Stimulated activated naive CD8-positive, alpha-beta T cell treated with anti-CD3 and anti-CD28 coated beads, Interleukin-15, Interleukin-2, amounts not matched to agents 100 ng/mL and 50 ng/mL, for 24 hours (primary cell): ENCODE data around the gene LRRC75A.
"Not testable (repeated sequence)": the region's sequence is repeated elsewhere in the genome, so short reads cannot be mapped to it uniquely, and the experiment has no call there.

ENCODE experiments used
- H3K27ac Mint-ChIP-seq: one replicate; pipeline ENCODE4 v1.8.0; 2021; ENCODE audit warnings: mild to moderate bottlenecking, mixed read lengths
- H3K27me3 Mint-ChIP-seq: one replicate; pipeline ENCODE4 v1.8.0; 2021; ENCODE audit warnings: mixed read lengths
- H3K36me3 Mint-ChIP-seq: one replicate; pipeline ENCODE4 v1.8.0; 2021; ENCODE audit warnings: low read depth, mixed read lengths
- H3K4me1 Mint-ChIP-seq: one replicate; pipeline ENCODE4 v1.8.0; 2021; ENCODE audit warnings: low read depth, mixed read lengths
- H3K4me3 Mint-ChIP-seq: one replicate; pipeline ENCODE4 v1.8.0; 2021; ENCODE audit warnings: mild to moderate bottlenecking, mixed read lengths
- H3K9me3 Mint-ChIP-seq: one replicate; pipeline ENCODE4 v1.8.0; 2021; ENCODE audit warnings: mixed read lengths

Gene LRRC75A

DNA sequence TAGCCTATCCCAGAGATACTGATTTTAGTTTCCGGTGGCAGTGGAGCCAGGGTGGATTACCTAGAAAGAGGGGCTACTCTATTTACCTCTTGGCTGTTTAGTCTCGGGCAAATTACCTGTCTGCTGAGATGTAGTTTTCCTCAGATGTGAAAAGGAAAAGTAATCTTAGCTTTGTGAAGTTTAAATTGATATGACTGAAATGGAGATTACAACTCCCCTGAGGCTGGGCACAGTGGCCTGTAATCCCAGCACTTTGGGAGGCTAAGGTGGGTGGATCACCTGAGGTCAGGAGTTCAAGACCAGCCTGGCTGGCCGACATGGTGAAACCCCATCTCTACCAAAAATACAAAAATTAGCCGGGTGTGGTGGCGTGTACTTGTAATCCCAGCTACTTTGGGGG is 51.6 kb downstream of the LRRC75A start:
- not testable (repeated sequence) for H3K9me3 Mint-ChIP-seq, H3K27me3 Mint-ChIP-seq
- Mint-ChIP-seq H3K4me1 (peaks cover 61% of the 10 kb centered on the region), H3K27ac (peak overlapping the region; percentile 100), H3K36me3 (peaks cover 56% of the 10 kb centered on the region), H3K4me3 (peak overlapping the region; percentile 99)

DNA sequence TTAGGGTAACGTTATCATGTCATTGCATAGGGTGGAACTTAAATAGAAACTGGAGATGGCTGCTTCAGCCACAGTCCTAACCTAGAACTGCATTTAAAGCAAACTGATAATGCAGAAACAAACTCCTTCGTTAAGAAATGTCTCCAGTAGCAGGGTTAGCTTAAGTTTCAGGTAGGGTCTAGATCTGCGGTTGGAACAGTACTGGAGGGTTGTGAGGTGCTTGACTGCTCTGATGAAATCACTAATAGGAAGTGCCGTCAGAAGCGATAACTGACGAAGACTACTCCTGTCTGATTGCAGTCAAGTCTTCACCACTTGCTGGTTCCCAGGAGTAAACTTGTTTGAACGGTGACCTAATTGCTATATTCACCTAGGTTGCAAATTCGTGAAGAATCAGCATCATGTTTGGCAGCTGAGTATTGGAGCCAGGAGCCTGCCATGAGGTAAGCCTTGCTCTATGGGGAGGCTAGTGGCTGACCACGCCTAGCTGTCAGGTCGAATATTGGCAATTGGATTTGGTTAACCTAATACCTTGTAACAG is 52.1 kb downstream of the LRRC75A start:
- peaks cover 3% of the 10 kb centered on the region for H3K27me3 Mint-ChIP-seq
- H3K36me3 Mint-ChIP-seq, result peaks cover 56% of the 10 kb centered on the region
- peaks cover 59% of the 10 kb centered on the region for H3K4me1 Mint-ChIP-seq
- H3K4me3 Mint-ChIP-seq, result peak overlapping the region; percentile 99
- H3K27ac Mint-ChIP-seq, result peak overlapping the region; percentile 100
- no peaks in the 10 kb centered on the region for H3K9me3 Mint-ChIP-seq

DNA sequence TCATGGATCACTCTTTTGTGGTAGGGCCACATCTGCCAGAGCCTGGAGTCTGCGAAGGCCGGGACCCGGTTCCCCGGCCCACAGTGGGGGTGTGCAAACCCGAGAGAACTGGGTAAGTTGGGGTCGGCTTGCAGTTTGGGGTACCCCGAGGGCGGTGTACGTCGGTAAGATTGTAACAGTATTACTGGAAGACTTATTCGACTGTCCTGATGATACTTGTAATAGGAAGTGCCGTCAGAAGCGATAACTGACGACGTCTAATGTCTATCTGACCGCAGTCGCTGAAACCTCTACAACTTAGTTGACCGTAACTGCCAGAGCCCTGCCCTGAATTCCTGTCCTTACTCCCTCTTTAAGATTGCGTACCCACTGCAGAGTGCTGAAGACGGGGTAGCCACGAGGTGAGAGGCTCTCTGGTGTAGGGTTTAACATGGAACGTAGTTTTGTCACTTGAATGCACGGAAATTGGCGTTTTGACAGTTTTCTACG is 52.6 kb downstream of the LRRC75A start:
- Mint-ChIP-seq H3K36me3 (peaks cover 55% of the 10 kb centered on the region), H3K27me3 (peaks cover 3% of the 10 kb centered on the region), H3K27ac (peak overlapping the region; percentile 100), H3K4me3 (peak overlapping the region; percentile 99), H3K4me1 (peaks cover 58% of the 10 kb centered on the region), H3K9me3 (no peaks in the 10 kb centered on the region)

DNA sequence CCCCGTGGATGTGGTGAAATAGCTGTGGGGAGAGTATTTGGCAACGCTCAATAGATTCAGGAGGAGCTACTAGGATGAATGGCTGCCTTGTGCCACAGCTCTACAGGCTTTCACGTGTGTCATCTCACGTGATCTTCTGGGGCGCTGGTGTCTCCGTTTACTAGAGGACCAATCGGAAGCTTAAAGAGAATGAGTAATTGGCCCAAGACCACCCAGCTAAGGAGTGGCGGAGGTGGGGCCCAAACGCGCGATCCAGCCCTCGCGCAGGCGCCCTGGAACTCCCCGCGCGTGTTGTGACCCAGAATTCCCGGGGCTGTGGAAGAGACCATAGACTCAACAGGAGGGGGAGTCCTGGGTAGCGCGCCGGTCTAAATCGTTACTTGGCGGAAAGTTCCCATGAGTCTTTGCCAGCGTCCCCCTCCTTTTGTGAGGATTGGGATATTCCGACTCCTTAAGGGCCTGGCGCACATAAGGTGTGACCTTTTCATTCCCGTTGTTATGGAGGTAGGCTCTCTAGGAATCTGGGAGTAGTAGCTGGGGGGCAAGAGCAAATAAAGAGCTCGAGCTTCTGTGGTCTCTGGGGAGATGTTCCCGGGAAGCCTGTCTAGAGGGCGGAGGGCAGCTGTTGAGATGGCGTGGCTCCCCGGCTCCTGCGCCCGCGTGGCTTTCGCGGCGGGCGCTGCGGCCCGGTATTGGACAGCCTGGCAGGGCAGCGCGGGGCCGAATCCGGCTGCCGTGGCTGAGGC is 53.3 kb downstream of the LRRC75A start:
- H3K36me3 Mint-ChIP-seq, result peaks cover 51% of the 10 kb centered on the region
- no peaks in the 10 kb centered on the region for H3K9me3 Mint-ChIP-seq
- peaks cover 55% of the 10 kb centered on the region for H3K4me1 Mint-ChIP-seq

DNA sequence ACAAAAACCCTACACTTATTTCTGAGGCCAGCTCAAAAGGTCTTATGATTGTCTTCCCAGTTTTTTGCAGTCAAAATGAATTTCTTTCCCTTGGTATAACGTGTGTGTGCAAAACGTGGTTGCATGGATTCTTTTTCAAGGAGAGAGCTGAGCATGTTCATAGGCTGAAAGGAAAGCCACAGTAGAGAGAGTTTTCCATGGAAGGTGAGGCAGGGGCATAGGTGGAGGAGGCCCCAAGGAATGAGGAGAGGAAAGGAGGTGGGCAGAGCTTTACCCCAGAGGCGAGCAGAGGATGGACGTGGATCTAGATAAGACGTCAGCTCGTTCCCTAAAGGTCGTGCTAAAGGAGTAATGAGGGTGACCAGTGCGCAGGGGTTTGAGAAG is 53.8 kb downstream of the LRRC75A start:
- H3K36me3 Mint-ChIP-seq, result peaks cover 50% of the 10 kb centered on the region
- peaks cover 55% of the 10 kb centered on the region for H3K4me1 Mint-ChIP-seq
- peak overlapping the region; percentile 99 for H3K4me3 Mint-ChIP-seq
- H3K9me3 Mint-ChIP-seq, result no peaks in the 10 kb centered on the region
- H3K27me3 Mint-ChIP-seq, result peaks cover 3% of the 10 kb centered on the region
- H3K27ac Mint-ChIP-seq, result peak overlapping the region; percentile 100

More for the DNA sequence above, 53.3 kb downstream of the LRRC75A start:
- peak overlapping the region; percentile 100 for H3K27ac Mint-ChIP-seq
- peak overlapping the region; percentile 99 for H3K4me3 Mint-ChIP-seq
- H3K27me3 Mint-ChIP-seq, result peaks cover 3% of the 10 kb centered on the region

- H3K27ac Mint-ChIP-seq, result peak overlapping the region; percentile 73
- H3K27me3 Mint-ChIP-seq, result peaks cover 3% of the 10 kb centered on the region
- no peaks in the 10 kb centered on the region for H3K9me3 Mint-ChIP-seq
- H3K36me3 Mint-ChIP-seq, result peaks cover 43% of the 10 kb centered on the region
- peaks cover 44% of the 10 kb centered on the region for H3K4me1 Mint-ChIP-seq
- no peak overlapping the region for H3K4me3 Mint-ChIP-seq
These were observed 54.9 kb downstream of the LRRC75A start for GRCh38 chr17:16437083-16437482.

DNA sequence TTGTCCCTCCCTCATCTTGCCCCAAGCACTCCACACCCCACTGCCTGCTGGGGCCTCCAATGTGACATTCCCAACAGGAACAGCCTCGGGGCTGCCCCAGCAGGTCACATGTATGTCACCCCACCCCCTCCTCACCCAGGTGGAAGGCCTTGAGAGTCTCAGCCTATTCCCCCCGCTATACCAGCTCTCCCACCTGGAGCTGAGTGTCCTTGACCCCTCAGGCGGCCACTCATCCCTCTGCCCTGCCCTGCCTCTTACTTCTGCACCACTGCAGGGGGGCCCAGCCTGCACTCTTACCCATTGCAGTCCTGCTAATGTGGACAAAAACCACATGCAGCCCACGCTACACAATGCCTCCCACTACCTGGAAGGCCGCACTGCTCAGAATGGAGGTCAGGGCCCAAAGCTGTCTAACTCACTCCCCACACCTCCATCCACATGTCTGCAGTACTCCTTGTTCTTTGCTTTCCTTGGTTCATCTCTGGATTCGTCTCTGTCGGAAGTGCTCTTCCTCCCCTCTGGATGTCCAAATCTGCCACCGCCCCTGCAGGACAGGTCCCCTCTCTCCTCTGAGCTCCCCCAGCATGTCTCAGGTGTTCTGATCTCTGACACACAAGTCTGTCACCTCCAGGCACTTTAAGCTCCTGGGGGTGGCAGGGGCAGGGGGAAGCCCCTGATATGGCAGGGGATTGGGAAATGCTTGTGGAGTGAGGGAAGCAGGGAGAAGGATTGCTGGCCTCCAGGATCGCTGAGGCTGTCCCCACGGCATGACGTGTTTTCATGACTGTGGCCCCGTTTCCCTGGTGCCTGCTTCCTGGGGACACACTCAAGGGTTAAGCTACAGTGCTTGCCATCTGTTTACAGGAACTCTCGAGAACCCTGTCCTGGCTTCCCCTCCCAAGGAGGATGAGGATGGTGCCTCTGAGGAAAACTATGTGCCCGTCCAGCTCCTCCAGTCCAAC is 55.8 kb downstream of the LRRC75A start:
- peaks cover 36% of the 10 kb centered on the region for H3K4me1 Mint-ChIP-seq

GRCh38 chr17:16434662-16435061 is 57.3 kb downstream of the LRRC75A start:
- Mint-ChIP-seq H3K27me3 (peaks cover 3% of the 10 kb centered on the region), H3K27ac (no peak overlapping the region), H3K4me3 (no peak overlapping the region), H3K36me3 (peaks cover 26% of the 10 kb centered on the region), H3K4me1 (peaks cover 25% of the 10 kb centered on the region), H3K9me3 (no peaks in the 10 kb centered on the region)

More for the DNA sequence above, 55.8 kb downstream of the LRRC75A start:
- peaks cover 37% of the 10 kb centered on the region for H3K36me3 Mint-ChIP-seq
- H3K4me3 Mint-ChIP-seq, result no peak overlapping the region
- peaks cover 3% of the 10 kb centered on the region for H3K27me3 Mint-ChIP-seq
- H3K9me3 Mint-ChIP-seq, result no peaks in the 10 kb centered on the region
- peak overlapping the region; percentile 70 for H3K27ac Mint-ChIP-seq

DNA sequence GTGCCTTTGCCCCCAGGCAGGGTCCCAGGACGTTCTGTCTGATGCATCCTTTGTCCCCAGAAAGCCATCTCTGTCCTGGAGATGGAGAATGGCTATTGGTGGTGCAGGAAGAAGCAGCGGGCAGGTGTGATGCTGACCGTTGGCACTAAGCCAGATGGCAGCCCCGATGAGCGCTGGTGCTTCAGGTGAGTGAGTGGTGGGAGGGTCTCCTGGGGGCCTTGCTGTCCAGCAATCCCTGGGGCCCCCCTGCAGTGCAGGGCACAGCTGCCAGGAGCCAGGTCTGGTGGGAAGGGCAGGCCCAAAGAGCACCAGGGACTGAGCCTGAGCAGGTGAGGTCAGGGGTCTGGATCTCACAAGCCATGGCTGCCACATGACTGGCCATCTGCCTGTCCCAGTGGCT is 58.5 kb downstream of the LRRC75A start:
- Mint-ChIP-seq H3K4me1 (peaks cover 16% of the 10 kb centered on the region), H3K9me3 (no peaks in the 10 kb centered on the region), H3K27me3 (no peaks in the 10 kb centered on the region), H3K4me3 (no peak overlapping the region), H3K36me3 (peaks cover 22% of the 10 kb centered on the region), H3K27ac (no peak overlapping the region)

DNA sequence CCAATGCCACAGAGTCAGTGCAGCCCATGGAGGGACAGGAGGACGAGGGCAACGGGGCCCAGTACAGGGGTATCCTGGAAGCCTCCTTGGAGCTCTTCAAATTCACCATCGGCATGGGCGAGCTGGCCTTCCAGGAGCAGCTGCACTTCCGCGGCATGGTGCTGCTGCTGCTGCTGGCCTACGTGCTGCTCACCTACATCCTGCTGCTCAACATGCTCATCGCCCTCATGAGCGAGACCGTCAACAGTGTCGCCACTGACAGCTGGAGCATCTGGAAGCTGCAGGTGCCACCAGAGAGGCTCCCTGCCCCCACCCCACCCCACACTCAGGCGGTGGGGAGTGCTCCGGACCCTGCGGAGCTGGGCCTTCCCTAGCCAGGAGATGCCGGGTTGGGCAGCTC is 60.0 kb downstream of the LRRC75A start:
- H3K27me3 Mint-ChIP-seq, result no peaks in the 10 kb centered on the region
- H3K4me1 Mint-ChIP-seq, result peaks cover 5% of the 10 kb centered on the region
- H3K4me3 Mint-ChIP-seq, result no peak overlapping the region
- peaks cover 22% of the 10 kb centered on the region for H3K36me3 Mint-ChIP-seq
- H3K9me3 Mint-ChIP-seq, result no peaks in the 10 kb centered on the region
- H3K27ac Mint-ChIP-seq, result no peak overlapping the region

- H3K4me3 Mint-ChIP-seq, result no peak overlapping the region
- peaks cover 2% of the 10 kb centered on the region for H3K4me1 Mint-ChIP-seq
- no peaks in the 10 kb centered on the region for H3K9me3 Mint-ChIP-seq
- H3K36me3 Mint-ChIP-seq, result peaks cover 26% of the 10 kb centered on the region
- H3K27me3 Mint-ChIP-seq, result no peaks in the 10 kb centered on the region
- H3K27ac Mint-ChIP-seq, result no peak overlapping the region
These were observed 61.3 kb downstream of the LRRC75A start for GRCh38 chr17:16430650-16431049.

DNA sequence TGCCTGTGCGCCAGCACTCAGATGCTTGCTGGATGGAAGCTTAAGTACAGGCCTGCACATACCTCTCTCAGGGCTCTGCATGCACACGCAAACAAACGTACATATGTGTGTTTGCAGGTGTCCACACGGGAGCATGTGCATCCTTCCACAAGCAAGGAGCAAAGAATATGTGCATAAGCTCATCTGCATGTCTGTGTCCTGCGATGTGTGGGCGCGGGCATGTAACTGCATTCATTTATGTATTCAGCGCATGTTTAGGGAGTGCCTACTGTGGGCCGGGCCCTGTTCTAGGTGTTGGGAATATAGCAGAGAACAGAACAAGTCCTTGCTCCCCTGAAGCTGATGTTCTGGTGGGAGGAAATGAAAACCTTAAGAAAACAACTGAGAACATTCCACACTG is 62.9 kb downstream of the LRRC75A start:
- Mint-ChIP-seq H3K27ac (peak overlapping the region; percentile 45), H3K36me3 (peaks cover 32% of the 10 kb centered on the region)

DNA sequence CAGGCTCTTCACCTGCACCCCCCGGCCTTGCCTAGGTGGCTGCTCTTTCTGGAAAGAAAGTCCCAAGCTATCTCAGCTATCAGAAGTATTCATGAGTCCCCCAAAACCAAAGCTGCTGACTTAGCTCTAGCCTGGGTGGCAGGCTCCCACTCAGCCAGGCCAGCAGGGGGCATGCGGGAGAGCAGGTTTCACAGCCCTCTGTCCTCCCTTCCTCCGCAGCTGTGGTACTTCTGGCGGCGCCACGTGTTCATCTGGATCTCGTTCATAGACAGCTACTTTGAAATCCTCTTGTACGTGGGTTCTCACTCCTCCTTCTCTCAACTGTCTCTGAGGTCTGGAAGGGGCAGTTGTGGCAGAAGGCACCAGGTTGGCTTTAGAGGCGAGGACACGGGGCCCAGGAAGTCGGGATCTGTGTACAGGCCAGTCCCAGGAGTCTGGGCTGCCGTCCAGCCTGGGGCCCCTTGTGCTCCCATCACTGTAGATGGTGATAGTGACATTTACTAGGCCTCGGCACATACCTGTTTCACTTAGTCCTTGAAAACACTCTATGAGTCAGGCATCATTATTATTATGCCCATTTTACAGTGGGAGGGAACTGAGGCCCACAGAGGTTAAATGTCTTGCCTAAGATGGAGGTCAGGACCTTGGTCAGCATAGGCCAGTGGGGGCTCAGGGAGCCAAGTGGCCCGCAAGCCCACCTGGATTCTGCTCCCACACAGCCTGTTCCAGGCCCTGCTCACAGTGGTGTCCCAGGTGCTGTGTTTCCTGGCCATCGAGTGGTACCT is 63.7 kb downstream of the LRRC75A start:
- Mint-ChIP-seq H3K27me3 (no peaks in the 10 kb centered on the region), H3K4me3 (no peak overlapping the region), H3K9me3 (no peaks in the 10 kb centered on the region), H3K27ac (peak overlapping the region; percentile 26), H3K36me3 (peaks cover 32% of the 10 kb centered on the region), H3K4me1 (no peaks in the 10 kb centered on the region)

More for the DNA sequence above, 62.9 kb downstream of the LRRC75A start:
- H3K4me3 Mint-ChIP-seq, result no peak overlapping the region
- no peaks in the 10 kb centered on the region for H3K4me1 Mint-ChIP-seq
- H3K27me3 Mint-ChIP-seq, result no peaks in the 10 kb centered on the region
- no peaks in the 10 kb centered on the region for H3K9me3 Mint-ChIP-seq

DNA sequence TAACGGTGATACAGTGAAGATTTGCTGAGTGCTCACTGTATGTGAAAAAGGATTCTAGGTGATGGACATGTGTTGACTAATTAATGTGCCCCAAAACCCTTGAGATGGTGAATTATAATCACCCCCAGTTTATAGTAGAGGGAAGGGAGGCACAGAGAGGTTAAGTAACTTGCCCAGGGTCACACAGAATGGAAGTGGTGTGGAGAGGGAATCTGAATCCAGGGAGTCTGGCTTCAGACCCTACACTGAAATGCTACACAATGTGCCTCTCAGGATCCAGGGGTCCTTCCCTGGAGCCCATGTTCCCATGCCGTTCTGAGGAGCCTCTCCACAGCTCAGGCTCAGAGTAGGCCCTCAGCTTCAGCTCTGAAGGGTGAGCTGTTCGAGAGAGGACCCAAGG is 65.0 kb downstream of the LRRC75A start:
- Mint-ChIP-seq H3K27ac (no peak overlapping the region), H3K4me3 (no peak overlapping the region), H3K9me3 (no peaks in the 10 kb centered on the region), H3K36me3 (peaks cover 38% of the 10 kb centered on the region), H3K27me3 (no peaks in the 10 kb centered on the region), H3K4me1 (no peaks in the 10 kb centered on the region)
